HepG2 (cell line): ENCODE data around the gene DYNLL2. TPM values are rescaled to one million over a fixed set of nuclear protein-coding genes. Genes with fewer than 3 reads are reported as not detected.

Experiments
- ARHGAP35 ChIP-seq: sonication (generic); formaldehyde crosslinking; IDR thresholded peaks from 2 replicates; pipeline ENCODE4 v1.9.0; 2022; ENCODE audit warnings: mild to moderate bottlenecking, inconsistent platforms, moderate library complexity, missing genetic modification reagents, borderline replicate concordance
- ATF7 ChIP-seq, 2 experiments: fragments of 450-650 bp in 1 of 2; sonication (generic) in 1 of 2; formaldehyde crosslinking in 1 of 2; IDR thresholded peaks; 2 replicates each; pipeline versions ENCODE4 v1.4.0 to v1.6.1; 2016 to 2020; ENCODE audit warnings: antibody characterized with exemption in 1 of 2, mild to moderate bottlenecking in 1 of 2, missing genetic modification reagents in 1 of 2
- HDAC2 ChIP-seq: sonication (generic); formaldehyde crosslinking; IDR thresholded peaks from 2 replicates; pipeline ENCODE4 v1.4.0; 2020; ENCODE audit warnings: missing genetic modification reagents
- HHEX ChIP-seq: IDR thresholded peaks from 2 replicates; pipeline ENCODE4 v1.6.1; 2016; ENCODE audit warnings: control low read depth
- HOXA5 ChIP-seq: sonication (generic); formaldehyde crosslinking; IDR thresholded peaks from 2 replicates; pipeline ENCODE4 v1.4.0; 2020; ENCODE audit warnings: missing genetic modification reagents
- MAFG ChIP-seq: sonication (generic); formaldehyde crosslinking; IDR thresholded peaks from 2 replicates; pipeline ENCODE4 v1.5.1; 2020; ENCODE audit warnings: mild to moderate bottlenecking, missing genetic modification reagents
- MYC ChIP-seq: sonication (generic); formaldehyde crosslinking; IDR thresholded peaks from 2 replicates; pipeline ENCODE4 v1.9.0; 2021; ENCODE audit warnings: missing genetic modification reagents, borderline replicate concordance
- NFE2L2 ChIP-seq: fragments of 150-350 bp; IDR thresholded peaks from 2 replicates; pipeline ENCODE4 v1.6.1; 2014; ENCODE audit warnings: low read length
- NR0B2 ChIP-seq: sonication (generic); formaldehyde crosslinking; IDR thresholded peaks from 2 replicates; pipeline ENCODE4 v1.4.0; 2020; ENCODE audit warnings: mild to moderate bottlenecking, missing genetic modification reagents
- SMAD3 ChIP-seq: sonication (generic); formaldehyde crosslinking; IDR thresholded peaks from 2 replicates; pipeline ENCODE4 v1.4.0; 2020; ENCODE audit warnings: missing genetic modification reagents
- THAP11 ChIP-seq: IDR thresholded peaks from 2 replicates; pipeline ENCODE4 v1.6.1; 2016; ENCODE audit warnings: missing biosample characterization, missing genetic modification reagents
- ZGPAT ChIP-seq: IDR thresholded peaks from 2 replicates; pipeline ENCODE4 v1.6.1; 2016; ENCODE audit warnings: mild to moderate bottlenecking
- ZNF101 ChIP-seq: sonication (generic); formaldehyde crosslinking; IDR thresholded peaks from 2 replicates; pipeline ENCODE4 v1.4.0; 2020; ENCODE audit warnings: mild to moderate bottlenecking, low read depth, missing genetic modification reagents, borderline replicate concordance
- ZNF251 ChIP-seq: sonication (generic); formaldehyde crosslinking; IDR thresholded peaks from 2 replicates; pipeline ENCODE4 v1.9.0; 2021; ENCODE audit warnings: mild to moderate bottlenecking, missing genetic modification reagents
- ZNF263 ChIP-seq: sonication (generic); formaldehyde crosslinking; IDR thresholded peaks from 2 replicates; pipeline ENCODE4 v1.4.0; 2020; ENCODE audit warnings: missing genetic modification reagents
- ZNF282 ChIP-seq: fragments of 450-650 bp; IDR thresholded peaks from 2 replicates; pipeline ENCODE4 v1.6.1; 2018; ENCODE audit not compliant: partially characterized antibody
- ZNF749 ChIP-seq: sonication (generic); formaldehyde crosslinking; IDR thresholded peaks from 2 replicates; pipeline ENCODE4 v1.8.0; 2022; ENCODE audit warnings: mild to moderate bottlenecking, missing genetic modification reagents, moderate library complexity, borderline replicate concordance
- polyA plus RNA-seq, 8 experiments: library from polyadenylated mRNA; depleted of rRNA in 3 of 8; stranded (reverse) in 7 of 8; unstranded in 1 of 8; fragments of >200 nt; fragmentation: Illumina TruSeq in 4 of 8; extraction: Trizol in 4 of 8; gene quantifications; 2 replicates each; pipeline versions ENCODE4 v1.2.1 to v1.2.3, GENCODE V29; 2011 to 2016; ENCODE audit warnings: low read depth in 4 of 8, missing spikeins in 1 of 8, mixed read lengths in 1 of 8; ENCODE audit not compliant: insufficient read depth in 1 of 8
- total RNA-seq, 5 experiments: library from RNA; depleted of rRNA; stranded (reverse); fragments of >200 nt; fragmentation: Illumina TruSeq; extraction: Trizol; gene quantifications; 2 replicates each; pipeline ENCODE4 v1.2.3, GENCODE V29; 2016; ENCODE audit warnings: low read depth in 1 of 5
- TF ChIP-seq, protein P1 (sequence below): sonication (generic); formaldehyde crosslinking; IDR thresholded peaks from 2 replicates; pipeline ENCODE4 v1.5.1; 2020; ENCODE audit warnings: missing genetic modification reagents, mild to moderate bottlenecking, borderline replicate concordance
- TF ChIP-seq, protein P2 (sequence below): sonication (generic); formaldehyde crosslinking; IDR thresholded peaks from 2 replicates; pipeline ENCODE4 v1.9.0; 2022; ENCODE audit warnings: low read depth, missing genetic modification reagents
- TF ChIP-seq, protein P3 (sequence below): sonication (generic); formaldehyde crosslinking; IDR thresholded peaks from 2 replicates; pipeline ENCODE4 v1.8.0; 2022; ENCODE audit warnings: mild to moderate bottlenecking, missing genetic modification reagents, borderline replicate concordance

Gene DYNLL2
- total and polyA plus RNA-seq, 2 of the 13 experiments (the other 11 are each of a cell fraction or from before 2014, with no cell fraction given): 9.5 to 29.0 TPM

DNA sequence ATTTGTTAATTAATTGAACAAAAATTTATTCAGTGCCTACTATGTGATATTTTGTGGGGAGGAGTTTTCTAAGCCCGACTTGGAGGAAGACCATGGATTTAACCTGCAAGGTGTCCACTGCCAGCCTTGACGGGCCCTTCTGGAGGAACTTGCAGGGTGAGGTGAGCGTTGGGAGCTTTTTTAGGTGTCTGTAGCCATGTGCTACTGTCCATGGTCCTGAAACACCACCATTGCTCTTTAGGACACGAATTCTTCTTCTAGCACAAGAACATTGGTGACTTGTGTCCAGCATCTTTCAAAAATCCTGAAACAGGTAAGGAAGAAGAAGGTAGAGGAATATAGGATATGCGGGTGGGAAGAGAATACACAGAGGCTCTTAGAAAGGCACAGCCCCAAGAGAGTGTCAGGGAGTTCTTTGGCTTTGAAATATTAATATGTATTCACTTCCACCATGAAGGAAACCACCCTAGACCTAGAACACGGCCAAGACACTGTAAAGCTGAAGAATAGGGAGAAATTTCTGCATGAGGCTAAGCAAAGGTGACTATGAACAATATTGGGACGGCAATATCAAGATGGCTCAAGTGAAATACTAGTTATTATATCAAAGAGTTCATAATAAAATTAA lies 37.1 kb downstream of the DYNLL2 start (continued):
- TF ChIP-seq, protein P1, sequence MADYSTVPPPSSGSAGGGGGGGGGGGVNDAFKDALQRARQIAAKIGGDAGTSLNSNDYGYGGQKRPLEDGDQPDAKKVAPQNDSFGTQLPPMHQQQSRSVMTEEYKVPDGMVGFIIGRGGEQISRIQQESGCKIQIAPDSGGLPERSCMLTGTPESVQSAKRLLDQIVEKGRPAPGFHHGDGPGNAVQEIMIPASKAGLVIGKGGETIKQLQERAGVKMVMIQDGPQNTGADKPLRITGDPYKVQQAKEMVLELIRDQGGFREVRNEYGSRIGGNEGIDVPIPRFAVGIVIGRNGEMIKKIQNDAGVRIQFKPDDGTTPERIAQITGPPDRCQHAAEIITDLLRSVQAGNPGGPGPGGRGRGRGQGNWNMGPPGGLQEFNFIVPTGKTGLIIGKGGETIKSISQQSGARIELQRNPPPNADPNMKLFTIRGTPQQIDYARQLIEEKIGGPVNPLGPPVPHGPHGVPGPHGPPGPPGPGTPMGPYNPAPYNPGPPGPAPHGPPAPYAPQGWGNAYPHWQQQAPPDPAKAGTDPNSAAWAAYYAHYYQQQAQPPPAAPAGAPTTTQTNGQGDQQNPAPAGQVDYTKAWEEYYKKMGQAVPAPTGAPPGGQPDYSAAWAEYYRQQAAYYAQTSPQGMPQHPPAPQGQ: no peak
- no peak for TF ChIP-seq MYC (CRISPR knock-in tag)
- TF ChIP-seq ZNF251 (CRISPR knock-in tag): no peak
- TF ChIP-seq HOXA5: peak; percentile 91; the same call in 1 of the 2 replicates
- TF ChIP-seq HHEX (CRISPR knock-in tag): no peak
- TF ChIP-seq, protein P2, sequence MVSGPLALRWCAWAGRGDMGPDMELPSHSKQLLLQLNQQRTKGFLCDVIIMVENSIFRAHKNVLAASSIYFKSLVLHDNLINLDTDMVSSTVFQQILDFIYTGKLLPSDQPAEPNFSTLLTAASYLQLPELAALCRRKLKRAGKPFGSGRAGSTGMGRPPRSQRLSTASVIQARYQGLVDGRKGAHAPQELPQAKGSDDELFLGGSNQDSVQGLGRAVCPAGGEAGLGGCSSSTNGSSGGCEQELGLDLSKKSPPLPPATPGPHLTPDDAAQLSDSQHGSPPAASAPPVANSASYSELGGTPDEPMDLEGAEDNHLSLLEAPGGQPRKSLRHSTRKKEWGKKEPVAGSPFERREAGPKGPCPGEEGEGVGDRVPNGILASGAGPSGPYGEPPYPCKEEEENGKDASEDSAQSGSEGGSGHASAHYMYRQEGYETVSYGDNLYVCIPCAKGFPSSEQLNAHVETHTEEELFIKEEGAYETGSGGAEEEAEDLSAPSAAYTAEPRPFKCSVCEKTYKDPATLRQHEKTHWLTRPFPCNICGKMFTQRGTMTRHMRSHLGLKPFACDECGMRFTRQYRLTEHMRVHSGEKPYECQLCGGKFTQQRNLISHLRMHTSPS (CRISPR knock-in tag): no peak
- 0 out of 2 replicates have a peak, but pooled peaks have one; percentile 17 for TF ChIP-seq ZGPAT (CRISPR knock-in tag)
- TF ChIP-seq ZNF263 (CRISPR knock-in tag): no peak
- no peak for TF ChIP-seq ARHGAP35
- no peak for TF ChIP-seq NFE2L2
- peak; percentile 95 for TF ChIP-seq SMAD3 (CRISPR knock-in tag)
- no peak for TF ChIP-seq ATF7 (IDR thresholded peaks at IDR 0.05)
- no peak for TF ChIP-seq ATF7 (CRISPR knock-in tag; IDR thresholded peaks at IDR 0.05)
- no peak for TF ChIP-seq NR0B2
- TF ChIP-seq ZNF101 (CRISPR knock-in tag): no peak
- peak; percentile 73; the same call in 1 of the 2 replicates for TF ChIP-seq HDAC2
- TF ChIP-seq, protein P3, sequence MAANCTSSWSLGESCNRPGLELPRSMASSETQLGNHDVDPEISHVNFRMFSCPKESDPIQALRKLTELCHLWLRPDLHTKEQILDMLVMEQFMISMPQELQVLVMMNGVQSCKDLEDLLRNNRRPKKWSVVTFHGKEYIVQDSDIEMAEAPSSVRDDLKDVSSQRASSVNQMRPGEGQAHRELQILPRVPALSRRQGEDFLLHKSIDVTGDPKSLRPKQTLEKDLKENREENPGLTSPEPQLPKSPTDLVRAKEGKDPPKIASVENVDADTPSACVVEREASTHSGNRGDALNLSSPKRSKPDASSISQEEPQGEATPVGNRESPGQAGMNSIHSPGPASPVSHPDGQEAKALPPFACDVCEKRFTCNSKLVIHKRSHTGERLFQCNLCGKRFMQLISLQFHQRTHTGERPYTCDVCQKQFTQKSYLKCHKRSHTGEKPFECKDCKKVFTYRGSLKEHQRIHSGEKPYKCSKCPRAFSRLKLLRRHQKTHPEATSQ: no peak
- TF ChIP-seq ZNF282: no peak
- no peak for TF ChIP-seq MAFG (CRISPR knock-in tag)
- TF ChIP-seq THAP11: peak; percentile 64
- TF ChIP-seq ZNF749 (CRISPR knock-in tag): peak; percentile 93; the same call in 1 of the 2 replicates
